Heart left ventricle (tissue), 13 donors: Measurements from ENCODE around the gene MGMT.

ENCODE experiments used
- POLR2A ChIP-seq, 2 donors: fragments of 450-650 bp; IDR thresholded peaks; one replicate each; pipeline ENCODE4 v1.6.1; 2017; ENCODE audit warnings: antibody characterized with exemption in 2 of 2, mild to moderate bottlenecking in 2 of 2, moderate library complexity in 2 of 2
- TF ChIP-seq, protein P1 (sequence below), 12 donors: fragments of 200-600 bp; sonication (generic) in 4 of 12; IDR thresholded peaks; one replicate each; pipeline versions ENCODE4 v1.5.0 to v1.8.0; 2018 to 2022; ENCODE audit warnings: antibody characterized with exemption in 12 of 12, mild to moderate bottlenecking in 5 of 12
- donor health status: ischemic (EF 13 %, LVEDD 7.1; RV severe dilation, severe dysfunction).
- donor health status: DM: no; HTN: yes; CAD: no.
- donor health status: DM: no; HTN: no; CAD: no.
- donor health status: ischemic (EF 25% LVEDD 6.9; RV normal size, moderate dysfunction).
- donor health status: ischemic (EF 25% LVEDD 5.7; RV mildly dilated, moderate dysfunction).
- donor health status: ischemic (EF 35%, LVEDD 5.7; RV mildly dilated, moderate dysfunction).
- donor health status: nonischemic (EF 11% LVEDD 7.7; RV severe dilation, severe dysfunction).
- donor health status: DM: yes; HTN: yes; CAD: no.
- donor health status: PGD.
- donor health status: ischemic (EF 29% LVEDD 5.4; RV normal size, mild dysfunction).
- donor health status: nonischemic (EF 23%, LVEDD 6.1; RV moderate dilation, normal function).

- TF ChIP-seq POLR2A (IDR thresholded peaks at IDR 0.05) = no peak
- TF ChIP-seq, protein P1, sequence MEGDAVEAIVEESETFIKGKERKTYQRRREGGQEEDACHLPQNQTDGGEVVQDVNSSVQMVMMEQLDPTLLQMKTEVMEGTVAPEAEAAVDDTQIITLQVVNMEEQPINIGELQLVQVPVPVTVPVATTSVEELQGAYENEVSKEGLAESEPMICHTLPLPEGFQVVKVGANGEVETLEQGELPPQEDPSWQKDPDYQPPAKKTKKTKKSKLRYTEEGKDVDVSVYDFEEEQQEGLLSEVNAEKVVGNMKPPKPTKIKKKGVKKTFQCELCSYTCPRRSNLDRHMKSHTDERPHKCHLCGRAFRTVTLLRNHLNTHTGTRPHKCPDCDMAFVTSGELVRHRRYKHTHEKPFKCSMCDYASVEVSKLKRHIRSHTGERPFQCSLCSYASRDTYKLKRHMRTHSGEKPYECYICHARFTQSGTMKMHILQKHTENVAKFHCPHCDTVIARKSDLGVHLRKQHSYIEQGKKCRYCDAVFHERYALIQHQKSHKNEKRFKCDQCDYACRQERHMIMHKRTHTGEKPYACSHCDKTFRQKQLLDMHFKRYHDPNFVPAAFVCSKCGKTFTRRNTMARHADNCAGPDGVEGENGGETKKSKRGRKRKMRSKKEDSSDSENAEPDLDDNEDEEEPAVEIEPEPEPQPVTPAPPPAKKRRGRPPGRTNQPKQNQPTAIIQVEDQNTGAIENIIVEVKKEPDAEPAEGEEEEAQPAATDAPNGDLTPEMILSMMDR (IDR thresholded peaks at IDR 0.05) = no peak
Measured at GRCh38 chr10:129500617-129501339, 33.7 kb downstream of the MGMT start.
